ENCODE data around the gene ACTRT3. TPM values are rescaled to one million over a fixed set of nuclear protein-coding genes. Genes with fewer than 3 reads are reported as not detected.

Gene ACTRT3
- total and polyA plus RNA-seq, 2 of the 13 experiments (the other 11 are each of a cell fraction or from before 2014, with no cell fraction given), result 0.42 to 0.97 TPM

- TF ChIP-seq REST (IDR thresholded peaks at IDR 0.05; ENCODE audit: borderline replicate concordance in 1 of 2, low read depth in 1 of 2, low read length in 2 of 2), result 0 out of 4 replicates have a peak, but pooled peaks of 1 of the 2 experiments have one; percentile 14
- TF ChIP-seq POLR2AphosphoS5 (IDR thresholded peaks at IDR 0.05; ENCODE audit: low read depth, low read length), result peak; percentile 79
- TF ChIP-seq SSRP1 (CRISPR knock-in tag; IDR thresholded peaks at IDR 0.05), result no peak
- TF ChIP-seq ZNF598 (CRISPR knock-in tag; IDR thresholded peaks at IDR 0.05; ENCODE audit: borderline replicate concordance), result 0 out of 2 replicates have a peak, but pooled peaks have one; percentile 5
- peak; percentile 98 for TF ChIP-seq ZMYM4 (CRISPR knock-in tag; IDR thresholded peaks at IDR 0.05)
- no peak for TF ChIP-seq BATF2 (CRISPR knock-in tag; IDR thresholded peaks at IDR 0.05)
- peak; percentile 39; the same call in 1 of the 2 replicates for TF ChIP-seq MAX (IDR thresholded peaks at IDR 0.05)
- TF ChIP-seq ZNF740 (CRISPR knock-in tag; IDR thresholded peaks at IDR 0.05), result peak; percentile 81; the same call in 1 of the 2 replicates
- TF ChIP-seq MAFG (CRISPR knock-in tag; IDR thresholded peaks at IDR 0.05), result no peak
- no peak for TF ChIP-seq TEAD3 (CRISPR knock-in tag; optimal IDR thresholded peaks at IDR 0.05; ENCODE audit: borderline replicate concordance)
- TF ChIP-seq DZIP1 (CRISPR knock-in tag; IDR thresholded peaks at IDR 0.05), result 0 out of 2 replicates have a peak, but pooled peaks have one; percentile 42
- TF ChIP-seq MXD4 (CRISPR knock-in tag; IDR thresholded peaks at IDR 0.05), result 0 out of 2 replicates have a peak, but pooled peaks have one; percentile 20
- TF ChIP-seq TRIM24 (CRISPR knock-in tag; IDR thresholded peaks at IDR 0.05), result no peak
- TF ChIP-seq TEAD2 (CRISPR knock-in tag; IDR thresholded peaks at IDR 0.05), result no peak
- TF ChIP-seq ZNF34 (CRISPR knock-in tag; IDR thresholded peaks at IDR 0.05; ENCODE audit: borderline replicate concordance), result no peak
- peak; percentile 92 for TF ChIP-seq DR1 (CRISPR knock-in tag; IDR thresholded peaks at IDR 0.05)
- TF ChIP-seq KDM2A (CRISPR knock-in tag; IDR thresholded peaks at IDR 0.05; ENCODE audit: borderline replicate concordance, low read depth), result peak; percentile 39; the same call in 1 of the 2 replicates
- TF ChIP-seq FOXA3 (CRISPR knock-in tag; IDR thresholded peaks at IDR 0.05), result no peak
- TF ChIP-seq ZNF20 (CRISPR knock-in tag; IDR thresholded peaks at IDR 0.05), result no peak
- no peak for TF ChIP-seq ZNF75D (CRISPR knock-in tag; IDR thresholded peaks at IDR 0.05; ENCODE audit: borderline replicate concordance)
Measured at GRCh38 chr3:169764882-169765612, 4.3 kb downstream of the ACTRT3 start, which contains the start of gene TERC (continued).
